ENCODE data around the gene CUEDC1.

Gene CUEDC1

DNA sequence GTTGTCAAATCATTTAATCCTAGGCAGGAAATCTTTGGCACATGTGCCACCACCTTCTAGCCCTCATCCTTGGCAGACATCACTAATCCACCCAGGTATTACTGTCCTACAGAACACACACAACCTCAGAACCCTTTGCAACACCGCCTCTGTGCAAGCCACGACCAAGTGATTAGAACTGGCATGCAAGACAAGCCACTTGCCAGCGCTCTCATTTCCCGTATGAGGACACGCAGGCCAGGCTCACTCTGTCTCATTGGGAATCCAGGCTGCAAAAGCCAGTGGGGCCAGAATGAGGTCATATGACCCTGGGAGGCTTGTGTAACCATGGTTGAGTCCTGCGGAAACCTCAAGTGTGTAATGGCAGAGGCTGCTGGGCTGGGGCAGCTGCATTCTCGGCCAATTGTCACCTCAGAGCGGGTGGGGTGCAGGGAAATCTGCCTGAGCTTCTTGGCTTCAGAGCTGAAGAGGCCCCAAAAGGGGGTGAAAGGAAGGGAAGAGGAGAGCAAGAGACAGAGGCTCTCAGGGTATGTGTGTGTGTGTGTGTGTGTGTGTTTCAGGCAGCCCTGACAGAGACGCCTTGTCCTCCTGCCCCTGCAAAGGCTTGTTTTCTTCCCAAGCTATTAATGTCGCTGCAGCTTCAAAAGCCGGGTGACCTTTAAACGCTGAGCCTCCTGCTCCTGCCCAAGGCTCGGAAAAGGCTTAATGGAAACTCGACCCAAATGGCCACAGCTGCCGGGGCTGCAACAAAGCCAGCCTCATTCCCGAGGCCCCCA, 62.2 kb downstream of the CUEDC1 start:
- DNase-seq: peak; percentile 14 to 76

DNA sequence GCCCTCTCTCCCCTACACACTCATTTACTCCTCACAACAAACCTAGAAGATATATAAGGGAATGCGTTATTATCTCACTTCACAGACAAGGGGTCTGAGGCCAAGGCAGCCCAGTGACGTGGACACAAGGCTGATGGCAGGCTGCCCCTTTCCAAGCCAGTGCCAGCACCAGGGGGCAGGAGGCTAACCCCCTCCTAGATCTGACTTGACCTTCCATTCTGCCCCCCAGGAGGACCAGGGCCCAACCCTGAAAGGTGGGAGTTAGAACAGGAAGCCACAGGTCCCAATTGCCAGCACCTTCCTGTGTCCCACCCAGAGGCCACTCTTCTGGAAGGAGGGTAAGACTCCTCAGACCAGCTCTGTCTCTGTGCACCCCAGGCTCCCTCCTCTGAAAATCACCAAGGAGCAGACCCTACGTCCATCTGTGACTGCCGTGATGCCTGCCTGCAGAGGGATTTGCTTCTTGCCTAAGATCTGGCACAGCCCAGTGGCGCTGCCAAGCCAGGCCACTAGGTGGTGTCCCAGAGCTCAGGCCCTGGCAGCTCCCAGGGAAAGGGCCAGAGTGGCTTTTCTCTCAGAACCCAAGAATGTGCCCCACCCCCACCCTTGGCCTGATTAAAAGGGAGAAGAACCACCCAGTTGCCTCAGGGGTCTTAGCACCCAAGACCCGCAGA, 62.9 kb downstream of the CUEDC1 start:
- DNase-seq: peak; percentile 78

DNA sequence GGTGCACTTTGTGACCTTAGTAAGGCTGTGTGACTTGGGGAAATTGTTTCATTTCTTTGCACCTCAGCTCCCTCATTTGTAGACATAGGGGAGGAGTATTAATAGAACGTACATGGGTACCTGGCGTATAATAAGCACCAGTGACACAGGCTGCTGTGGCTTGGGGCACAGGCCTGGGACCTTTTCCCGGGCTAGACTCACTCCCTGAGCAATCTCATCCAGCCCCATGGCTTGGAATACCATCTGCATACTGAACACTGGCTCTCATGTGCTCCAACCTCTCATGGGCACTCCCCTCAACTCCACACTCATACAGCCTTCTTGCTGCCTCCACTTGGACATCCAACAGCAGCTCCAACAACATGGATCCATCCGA, 64.4 kb downstream of the CUEDC1 start:
- DNase-seq: no peak

DNA sequence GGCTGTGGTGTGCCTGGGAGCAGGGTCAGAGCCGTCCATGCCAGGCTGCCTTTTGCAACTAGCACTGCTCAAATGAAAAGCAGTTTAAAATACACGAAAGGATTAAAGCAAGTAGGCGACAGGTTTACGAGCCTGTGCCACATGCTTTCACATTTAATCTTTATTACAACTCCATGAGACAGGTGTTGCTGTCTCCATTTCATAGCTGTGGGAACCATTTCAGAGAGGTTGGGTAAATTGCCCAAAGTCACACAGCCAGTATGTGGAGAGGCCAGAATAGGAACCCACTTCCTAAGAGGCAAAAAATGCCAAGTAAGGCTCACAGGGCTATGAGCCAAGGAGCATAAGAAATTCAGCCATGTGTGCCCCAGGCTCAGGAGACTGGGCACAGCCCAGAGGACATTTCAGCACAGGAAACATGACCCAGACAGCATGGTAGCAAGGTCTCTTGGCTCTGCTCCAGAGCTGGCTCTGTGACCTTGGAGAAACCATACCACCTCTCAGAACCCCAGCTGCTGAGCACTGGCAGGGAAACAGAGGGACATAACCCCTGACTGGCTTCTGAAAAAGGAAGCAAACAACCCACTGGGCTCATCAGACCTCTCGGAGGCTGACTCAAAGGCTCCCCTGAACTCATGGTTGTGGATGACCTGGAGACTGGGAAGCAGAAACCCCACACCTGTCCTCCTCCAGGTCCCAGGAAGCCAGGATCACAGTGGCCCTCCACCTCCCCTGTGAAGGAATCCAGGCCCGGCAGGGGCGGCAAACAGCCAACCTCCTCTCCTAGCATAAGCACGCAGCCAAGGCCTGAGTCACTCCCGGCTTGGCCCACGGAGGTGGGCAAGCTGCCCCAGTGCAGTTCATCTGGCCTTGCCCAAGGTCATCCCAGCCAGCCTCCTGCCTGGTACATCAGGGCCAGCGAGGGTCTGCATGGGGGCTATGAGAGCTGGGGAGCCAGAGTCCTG, 65.0 kb downstream of the CUEDC1 start:
- DNase-seq: no peak

DNA sequence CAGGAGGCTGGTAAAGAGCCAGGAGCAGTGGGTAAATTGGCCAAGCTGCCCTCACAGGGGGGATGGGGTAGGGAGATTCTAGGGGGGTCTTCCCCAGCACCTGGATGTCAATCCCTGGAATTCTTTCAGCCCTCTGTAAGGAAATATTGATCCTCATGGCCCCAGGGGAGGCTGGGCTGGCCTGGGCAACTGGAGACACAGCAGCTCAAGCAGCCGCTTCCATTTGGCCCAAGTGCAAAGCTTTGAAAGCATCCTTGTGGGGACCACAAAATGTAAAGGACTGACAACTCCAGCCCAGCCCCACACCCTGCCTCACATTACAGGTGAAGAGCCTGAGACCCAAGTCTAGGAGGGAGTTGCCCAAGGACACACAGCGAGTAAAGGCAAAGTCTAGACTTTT, 66.0 kb downstream of the CUEDC1 start:
- no peak for DNase-seq

DNA sequence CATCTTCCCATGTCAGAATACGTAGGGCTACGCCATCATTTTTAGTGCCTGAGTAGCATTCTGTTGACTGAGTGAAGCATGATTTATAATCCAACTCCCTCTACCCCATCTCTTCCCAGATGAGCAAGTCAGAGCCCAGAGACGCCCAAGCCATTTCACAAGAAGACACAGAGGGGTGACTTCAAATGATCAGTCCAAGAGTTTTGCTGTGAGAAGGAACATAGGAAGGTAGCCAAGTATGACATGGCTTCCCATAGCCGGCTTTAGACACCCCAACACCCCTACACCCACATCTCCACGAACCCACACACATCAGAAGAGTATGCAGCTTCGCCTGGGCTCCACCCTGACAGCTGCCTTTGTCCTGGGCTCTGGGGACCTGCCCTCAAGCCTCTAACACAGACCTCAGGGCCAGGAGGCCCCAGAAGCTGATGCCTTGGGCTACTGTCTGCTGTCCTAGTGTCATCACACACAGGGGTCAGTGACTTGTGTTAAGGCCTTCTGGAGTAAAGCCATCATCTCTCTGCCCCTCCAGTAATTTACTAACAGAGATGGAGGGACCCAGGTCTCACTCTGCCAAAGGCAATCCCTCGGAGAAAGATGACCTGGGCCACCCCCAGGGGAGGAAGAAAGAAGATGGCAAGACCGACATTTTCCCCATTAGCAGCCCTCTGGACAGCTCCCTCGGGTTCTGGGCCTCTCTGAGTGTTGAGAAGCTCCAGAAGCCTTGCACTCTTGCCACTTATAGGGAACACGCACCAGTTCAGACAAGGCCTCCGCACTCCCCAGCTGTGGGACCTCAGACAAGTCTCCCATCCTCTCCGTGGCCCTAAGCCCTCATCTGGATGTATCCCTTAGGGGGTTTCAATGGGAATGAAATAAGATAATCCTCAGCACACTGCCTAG, 66.6 kb downstream of the CUEDC1 start:
- DNase-seq: no peak

DNA sequence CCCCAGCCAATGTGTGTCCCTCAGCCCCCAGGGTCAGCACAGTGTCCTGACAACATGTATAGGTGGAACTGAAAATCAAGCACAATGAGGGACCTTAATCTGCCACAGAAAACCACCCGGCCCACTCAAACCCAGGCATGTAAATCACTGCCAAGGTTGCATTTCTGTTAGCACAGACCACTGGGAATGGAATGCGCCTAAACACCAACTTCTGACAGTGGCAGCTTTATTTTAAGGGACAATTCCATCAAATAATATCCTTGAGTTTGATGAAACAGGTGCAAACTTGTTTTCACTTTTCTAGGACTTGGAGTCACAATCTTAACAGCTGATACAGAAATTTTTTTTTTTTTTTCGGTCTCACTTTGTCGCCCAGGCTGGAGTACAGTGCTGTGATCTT, 68.1 kb downstream of the CUEDC1 start:
- no peak for DNase-seq

DNA sequence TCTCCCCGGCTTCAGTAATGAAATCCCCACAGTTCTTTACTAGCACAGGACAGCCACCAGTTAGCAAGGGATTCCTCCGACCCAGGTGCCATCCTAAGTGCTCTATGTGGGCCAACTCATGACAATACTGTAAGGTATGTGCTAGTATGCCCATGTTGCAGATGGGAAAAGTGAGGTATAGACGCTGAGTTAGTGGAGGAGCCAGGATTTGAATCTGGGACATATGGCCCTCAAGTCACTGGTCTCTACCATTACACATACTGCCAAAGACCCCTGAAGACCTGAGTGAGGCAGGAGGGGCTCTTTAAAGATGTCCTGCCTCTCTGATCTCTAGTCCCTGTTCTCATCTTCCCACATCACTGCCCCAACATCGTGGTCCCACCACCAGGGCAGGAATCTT, 69.2 kb downstream of the CUEDC1 start:
- DNase-seq: no peak

DNA sequence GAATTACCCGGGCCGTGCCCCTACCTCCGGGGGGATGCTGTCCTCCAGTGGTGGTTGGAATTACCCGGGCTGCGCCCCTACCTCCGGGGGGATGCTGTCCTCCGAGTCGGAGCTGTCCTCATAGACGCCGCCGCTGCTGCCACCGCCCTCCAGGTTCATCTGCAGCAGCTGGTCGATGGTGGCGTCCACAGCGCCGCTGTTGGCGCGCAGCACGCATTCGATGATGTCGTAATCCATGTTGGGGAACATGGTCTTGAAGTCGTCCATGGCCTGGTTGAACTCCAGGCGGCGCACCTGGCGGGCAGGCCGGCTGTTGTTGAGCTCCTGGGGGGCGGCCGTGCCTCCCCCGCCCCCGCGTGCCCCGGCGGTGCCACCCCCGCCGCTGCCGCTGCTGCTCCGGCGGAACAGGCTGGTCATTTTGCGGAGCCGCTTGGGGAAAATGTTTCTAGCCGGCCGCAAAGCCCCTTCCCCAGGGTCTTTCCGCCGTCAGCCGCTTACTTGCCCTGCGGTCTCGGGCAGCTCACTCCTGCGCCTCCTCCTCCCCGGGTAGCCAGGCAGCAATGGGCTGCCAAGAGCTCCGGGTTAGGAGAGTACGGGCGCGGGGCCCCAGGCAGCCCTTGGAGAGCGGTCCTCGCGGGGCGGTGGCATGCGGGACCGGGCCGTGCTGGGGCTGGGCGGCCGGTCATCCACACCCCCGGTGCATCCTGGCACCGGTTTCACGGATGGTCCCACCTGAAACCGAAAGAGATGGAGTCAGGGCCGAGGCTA, 69.9 kb downstream of the CUEDC1 start:
- DNase-seq: no peak

DNA sequence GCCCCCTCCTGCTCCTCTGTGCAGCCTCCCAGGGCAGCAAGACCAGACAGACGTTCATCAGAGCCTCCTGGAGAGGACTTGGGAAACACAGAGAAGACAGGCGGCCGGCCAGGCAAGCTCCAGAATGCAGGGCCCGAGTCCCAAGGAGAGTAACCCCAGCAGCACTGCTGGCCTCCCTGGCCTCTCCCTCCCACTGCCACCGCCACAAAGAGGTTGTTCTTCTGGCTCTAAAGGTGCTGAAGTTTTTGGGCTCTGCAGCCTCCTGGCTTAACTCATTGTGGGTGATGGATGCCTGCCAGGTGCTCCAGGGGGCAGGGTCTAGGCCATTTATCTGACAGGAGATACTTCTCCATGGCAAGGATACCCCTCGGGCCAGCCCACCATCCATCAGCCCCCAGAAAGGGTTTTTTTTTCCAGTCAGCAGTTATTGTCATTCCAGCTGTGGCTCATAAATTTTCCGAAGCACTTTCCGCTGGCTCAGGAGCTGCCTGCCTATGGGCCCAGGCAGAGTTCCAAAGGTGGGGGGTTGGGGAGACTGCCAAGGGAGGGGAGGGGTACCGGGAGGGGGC, 73.3 kb downstream of the CUEDC1 start:
- DNase-seq: no peak

DNA sequence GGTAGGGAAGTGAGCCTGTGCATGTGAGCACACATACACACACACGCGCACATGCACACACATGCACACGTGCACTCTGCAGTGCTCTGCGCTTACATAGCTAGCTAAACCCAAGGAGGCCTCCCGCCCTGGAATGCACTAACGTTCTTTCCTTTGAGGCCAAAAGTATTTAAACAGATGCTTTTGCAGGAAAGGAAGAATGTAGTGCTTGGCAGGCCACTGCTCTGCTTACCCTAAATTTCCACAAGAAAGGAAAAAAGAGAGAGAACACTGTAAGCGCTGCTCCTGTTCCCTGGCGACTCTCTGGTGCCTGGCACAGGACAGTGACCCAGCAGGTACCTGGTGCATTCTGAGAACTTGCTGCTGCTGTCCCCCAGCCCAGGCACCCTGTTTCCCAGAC, 74.1 kb downstream of the CUEDC1 start:
- no peak for DNase-seq

DNA sequence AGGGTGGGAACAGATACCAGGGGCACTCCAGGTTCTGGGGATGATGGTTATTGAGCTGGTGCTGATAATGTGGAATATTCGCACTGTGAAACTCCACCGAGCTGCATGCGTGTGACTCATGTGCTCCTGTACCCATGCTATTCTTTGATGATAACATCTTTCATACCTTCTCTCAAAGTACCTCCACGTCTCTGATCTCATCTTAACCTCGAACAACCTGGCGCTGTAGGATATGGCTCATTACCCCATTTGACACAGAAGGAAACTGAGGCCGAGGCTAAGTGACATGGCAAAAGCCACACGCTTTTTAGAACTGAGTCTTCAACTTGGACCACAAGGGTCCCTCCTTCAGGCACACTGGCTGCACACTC, 75.1 kb downstream of the CUEDC1 start:
- DNase-seq: no peak

DNA sequence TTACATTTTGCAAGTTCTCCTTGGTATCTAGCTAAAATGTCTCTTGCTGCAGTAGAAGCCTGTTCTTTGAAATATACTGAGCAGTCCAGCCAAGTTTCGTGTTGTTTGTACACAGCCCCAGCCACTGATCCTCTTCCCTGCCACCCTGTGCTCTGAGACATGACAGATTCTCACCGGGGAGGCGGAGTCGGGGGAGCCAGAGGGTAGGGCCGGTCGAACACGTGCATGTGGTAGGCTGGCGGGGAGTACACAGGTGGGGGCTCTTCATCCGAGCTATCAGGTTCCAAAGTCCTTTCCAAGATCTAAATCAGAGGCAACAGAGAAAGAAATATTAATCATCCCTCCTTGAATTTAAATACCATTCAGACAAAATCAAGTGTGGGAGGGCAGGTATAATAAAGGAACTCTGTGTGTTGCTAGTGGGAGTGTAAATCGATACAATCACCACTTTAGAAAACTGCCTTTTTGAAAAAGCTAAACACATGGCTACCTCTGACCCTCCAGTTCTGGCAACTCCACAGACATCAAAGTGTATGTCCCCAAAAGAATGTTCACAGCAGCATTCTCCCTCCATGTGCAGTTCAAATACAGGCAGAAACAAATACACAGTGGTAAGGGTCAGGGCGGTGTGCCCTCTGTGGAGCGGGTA, 75.7 kb downstream of the CUEDC1 start:
- no peak for DNase-seq

DNA sequence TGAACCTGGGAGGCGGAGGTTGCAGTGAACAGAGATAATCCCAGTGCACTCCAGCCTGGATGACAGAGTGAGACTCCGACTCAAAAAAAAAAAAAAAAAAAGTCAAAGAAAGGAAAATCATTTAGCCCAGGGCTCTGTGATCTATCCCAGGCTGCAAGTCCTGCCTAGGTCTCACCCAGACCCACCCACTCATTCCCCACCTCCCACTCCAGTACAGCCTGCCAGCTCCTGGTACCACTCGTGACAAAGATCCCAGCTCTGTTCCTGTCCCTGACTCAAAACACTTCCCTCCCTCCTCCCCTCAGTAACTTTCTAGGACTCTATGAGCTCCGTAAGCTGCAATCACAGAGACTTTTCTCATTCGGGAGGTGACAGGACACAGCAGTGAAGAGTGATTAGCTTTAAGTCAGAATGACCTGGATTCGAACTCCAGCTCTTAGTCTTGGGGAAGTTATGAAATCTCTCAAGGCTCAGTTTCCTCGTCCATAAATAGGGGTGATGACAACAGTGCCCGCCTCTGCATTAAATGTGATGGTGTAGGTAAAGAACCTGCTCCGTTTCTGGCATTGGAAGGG, 77.3 kb downstream of the CUEDC1 start:
- DNase-seq: no peak

DNA sequence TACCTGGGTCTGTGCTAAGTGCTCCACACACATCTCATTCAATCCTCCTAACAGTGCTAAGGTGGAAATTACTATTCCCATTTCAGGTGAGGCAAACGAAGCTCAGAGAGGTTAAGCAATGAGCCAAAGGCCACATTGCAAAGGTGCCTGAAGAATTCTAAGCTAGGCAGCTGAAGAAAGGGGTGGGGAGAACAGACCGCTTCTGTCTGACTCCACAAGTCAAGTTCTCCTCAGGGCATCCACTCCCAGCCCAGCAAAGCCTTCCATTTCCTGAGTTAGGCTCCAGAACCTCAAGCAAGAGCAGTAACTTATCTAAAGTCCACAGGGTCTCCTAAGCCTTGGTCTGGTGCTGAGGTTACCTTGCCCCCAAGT, 78.4 kb downstream of the CUEDC1 start:
- DNase-seq: no peak

DNA sequence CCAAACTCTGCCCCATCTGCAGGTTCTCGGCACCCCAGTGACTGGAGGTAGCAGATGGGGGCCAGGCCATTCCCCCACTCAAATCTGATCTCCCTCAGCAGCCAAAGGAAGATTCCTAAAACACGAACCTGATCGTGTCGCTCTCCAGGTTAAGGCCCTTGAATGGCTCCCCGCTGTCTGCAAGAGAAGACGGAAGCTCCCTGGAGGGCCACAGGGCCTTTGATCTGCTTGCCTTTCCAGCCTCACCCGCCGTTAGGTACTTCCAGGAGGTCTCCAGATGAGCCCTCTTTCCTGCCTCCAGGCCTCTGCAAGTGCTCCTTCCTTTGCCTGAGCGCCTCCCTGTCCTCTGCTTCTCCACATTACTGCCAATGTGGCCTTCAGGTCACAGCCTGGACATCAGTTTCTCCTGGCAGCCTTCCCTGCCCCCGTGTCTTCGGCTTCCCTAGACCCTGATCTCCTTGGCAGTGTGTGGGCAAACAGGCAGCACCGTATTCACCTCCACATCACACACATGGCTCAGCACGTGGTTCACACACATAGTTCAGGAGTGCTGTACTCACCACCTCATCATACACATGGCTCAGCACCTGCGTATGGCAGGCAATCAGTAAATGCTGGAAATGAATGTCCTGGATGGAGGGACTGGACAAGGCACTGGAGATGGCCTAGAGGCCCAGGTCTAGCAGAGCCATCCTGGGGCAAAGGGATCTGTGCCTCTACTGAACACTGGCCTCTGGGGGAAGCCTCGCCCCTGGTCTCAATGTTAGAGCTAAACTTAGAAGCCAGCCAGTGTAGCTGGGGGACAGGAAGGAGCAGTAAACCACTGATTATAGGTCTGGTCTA, 79.0 kb downstream of the CUEDC1 start:
- no peak for DNase-seq

DNA sequence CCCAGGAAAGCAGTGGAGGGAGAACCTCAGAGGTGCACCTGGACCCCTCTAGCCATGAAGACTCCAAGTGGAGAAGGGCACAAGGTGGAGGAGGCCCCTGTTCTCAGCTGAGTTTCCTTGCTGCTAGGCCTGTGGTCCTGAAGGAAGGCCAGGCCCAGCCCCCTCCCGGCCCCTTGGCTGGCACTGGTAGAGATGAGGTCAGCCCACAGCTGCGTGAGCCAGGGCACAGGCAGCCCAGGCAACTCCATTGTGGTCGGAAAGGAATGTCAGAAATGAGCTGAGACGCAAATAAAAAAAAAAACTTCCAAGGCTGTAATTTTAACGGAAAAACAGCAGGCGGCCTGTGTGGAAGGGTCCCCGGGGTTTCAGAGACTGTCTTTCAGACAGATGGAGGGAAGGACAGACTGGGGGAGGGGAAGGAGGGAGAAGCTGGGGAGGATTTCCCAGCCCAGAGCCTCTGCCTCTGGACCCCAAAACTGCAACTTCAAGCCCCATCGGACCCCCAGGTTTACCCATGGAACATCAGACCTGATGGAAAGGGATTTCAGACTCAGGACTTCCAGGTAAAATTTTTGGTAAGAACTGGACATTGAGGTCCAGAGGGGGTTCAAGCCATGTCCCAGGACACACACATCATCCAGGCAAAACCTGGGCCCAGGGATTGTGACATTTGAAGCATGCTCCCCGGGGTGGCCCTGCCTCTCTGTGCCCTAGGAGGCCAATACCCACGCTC, 79.8 kb downstream of the CUEDC1 start:
- no peak for DNase-seq

DNA sequence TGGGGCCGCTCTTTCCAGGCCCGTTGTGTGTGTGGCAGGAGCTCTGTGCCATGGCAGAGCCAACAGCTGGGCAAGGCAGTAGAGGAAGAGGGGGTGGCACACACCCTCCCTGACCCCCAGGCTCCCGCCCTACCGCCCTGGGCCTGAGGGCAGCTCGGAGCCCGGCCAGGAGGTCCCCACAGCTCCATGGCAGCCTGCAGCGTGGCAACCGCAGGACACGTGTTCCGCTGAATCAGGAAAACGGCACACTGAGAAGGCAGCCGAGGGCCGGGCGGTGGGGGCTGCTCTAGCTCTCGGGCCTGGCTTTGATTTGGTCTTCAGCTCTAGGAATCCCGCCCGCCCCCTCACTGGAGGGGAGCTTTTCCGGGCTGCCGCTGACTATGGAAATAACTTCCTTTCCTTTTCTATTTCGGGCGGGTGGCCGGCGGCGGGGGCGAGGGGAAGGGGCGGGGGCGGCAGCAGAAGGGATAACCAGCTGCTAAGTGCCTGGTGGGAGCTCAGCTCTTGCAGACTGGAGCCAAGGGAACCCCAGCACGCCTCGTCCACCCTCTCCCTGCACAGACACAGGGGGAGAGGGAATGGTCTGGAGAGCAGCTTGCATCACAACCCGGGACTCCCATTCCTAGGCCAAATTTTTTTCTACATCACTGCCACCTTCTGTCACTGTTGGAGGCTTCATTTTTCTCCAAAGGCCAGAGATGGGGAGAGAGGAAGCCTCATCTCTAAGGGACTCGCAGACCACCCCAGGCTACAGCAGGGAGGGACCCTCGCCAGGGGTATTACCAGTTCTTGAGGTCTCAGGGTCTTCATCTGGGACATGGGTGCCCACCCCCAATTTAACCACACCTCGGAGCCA, 80.5 kb downstream of the CUEDC1 start:
- no peak for DNase-seq
